Keratinocyte (primary cell): ENCODE measurements around the gene PEPD.

Experiments used
- EZH2 ChIP-seq: IDR thresholded peaks from one replicate; pipeline ENCODE4 v1.6.1; 2012; ENCODE audit warnings: inconsistent platforms, mild to moderate bottlenecking, low read length, moderate library complexity
- TF ChIP-seq, protein P1 (sequence below), 3 experiments: IDR thresholded peaks in 1 of 3; conservative IDR thresholded peaks in 1 of 3; optimal IDR thresholded peaks in 1 of 3; 2 replicates in 2 of 3; 3 replicates in 1 of 3; pipeline versions ENCODE3 to v1.5.1; 2011; ENCODE audit warnings: low read length in 3 of 3, mild to moderate bottlenecking in 3 of 3, moderate library complexity in 2 of 3, control low read depth in 1 of 3, inconsistent platforms in 1 of 3; ENCODE audit not compliant: insufficient read depth in 2 of 3; ENCODE audit errors: extremely low read depth in 1 of 3

DNA sequence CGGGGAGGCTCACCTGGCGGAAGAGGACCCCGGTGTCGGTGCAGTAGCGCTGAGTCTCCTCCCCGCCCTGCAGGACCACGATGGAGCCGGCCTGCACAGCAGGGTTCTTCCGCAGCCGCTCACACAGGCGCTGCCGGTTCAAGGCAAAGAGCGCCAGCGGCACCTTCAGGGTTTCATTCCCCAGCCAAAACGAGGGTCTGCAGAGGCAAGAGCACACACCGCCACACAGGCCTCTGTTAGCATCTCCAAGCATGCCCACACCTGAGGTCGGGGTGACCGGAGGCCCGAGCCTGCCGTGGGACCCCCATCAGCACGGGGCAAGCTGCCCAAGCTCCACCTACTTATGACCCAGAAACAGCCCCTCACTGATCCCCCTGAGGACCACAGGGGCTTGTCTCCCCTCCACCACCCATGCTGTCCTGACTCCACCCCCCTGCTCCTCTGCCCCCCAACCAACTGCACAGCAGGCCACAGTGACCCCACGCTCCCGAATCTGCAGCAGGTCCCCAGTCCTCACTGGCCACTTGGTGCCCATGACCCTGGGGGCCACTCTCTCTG is 8.9 kb downstream of the PEPD start:
- TF ChIP-seq, protein P1, sequence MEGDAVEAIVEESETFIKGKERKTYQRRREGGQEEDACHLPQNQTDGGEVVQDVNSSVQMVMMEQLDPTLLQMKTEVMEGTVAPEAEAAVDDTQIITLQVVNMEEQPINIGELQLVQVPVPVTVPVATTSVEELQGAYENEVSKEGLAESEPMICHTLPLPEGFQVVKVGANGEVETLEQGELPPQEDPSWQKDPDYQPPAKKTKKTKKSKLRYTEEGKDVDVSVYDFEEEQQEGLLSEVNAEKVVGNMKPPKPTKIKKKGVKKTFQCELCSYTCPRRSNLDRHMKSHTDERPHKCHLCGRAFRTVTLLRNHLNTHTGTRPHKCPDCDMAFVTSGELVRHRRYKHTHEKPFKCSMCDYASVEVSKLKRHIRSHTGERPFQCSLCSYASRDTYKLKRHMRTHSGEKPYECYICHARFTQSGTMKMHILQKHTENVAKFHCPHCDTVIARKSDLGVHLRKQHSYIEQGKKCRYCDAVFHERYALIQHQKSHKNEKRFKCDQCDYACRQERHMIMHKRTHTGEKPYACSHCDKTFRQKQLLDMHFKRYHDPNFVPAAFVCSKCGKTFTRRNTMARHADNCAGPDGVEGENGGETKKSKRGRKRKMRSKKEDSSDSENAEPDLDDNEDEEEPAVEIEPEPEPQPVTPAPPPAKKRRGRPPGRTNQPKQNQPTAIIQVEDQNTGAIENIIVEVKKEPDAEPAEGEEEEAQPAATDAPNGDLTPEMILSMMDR (optimal IDR thresholded peaks at IDR 0.05 in 1 of 3, IDR thresholded peaks at IDR 0.05 in 1 of 3, conservative IDR thresholded peaks at IDR 0.05 in 1 of 3; ENCODE audit: extremely low read depth in 1 of 3, insufficient read depth in 2 of 3, low read length in 3 of 3) = no peak
- TF ChIP-seq EZH2 = no peak
